B cell (primary cell): ENCODE data around the gene ALDH4A1. TPM values are rescaled to one million over a fixed set of nuclear protein-coding genes. Genes with fewer than 3 reads are reported as not detected.

ENCODE experiments used
- ATAC-seq: fragments of 200-7000 bp; cut with Tn5 transposase; one replicate; pipeline ENCODE4 v1.10.0; 2021; ENCODE audit warnings: low read depth, mild to moderate bottlenecking, moderate number of reproducible peaks, moderate library complexity
- CTCF ChIA-PET: fragments of 350-600 bp; sonication (Branson Sonifier 250); formaldehyde crosslinking; loops from one replicate; lab custom pipeline; 2021; ENCODE audit warnings: antibody characterized with exemption, inconsistent platforms; lab: Charles Lee
- POLR2A ChIA-PET: fragments of 350-600 bp; sonication (Branson Sonifier 250); formaldehyde crosslinking; loops from one replicate; lab custom pipeline; 2021; ENCODE audit warnings: antibody characterized with exemption; lab: Charles Lee
- DNase-seq: peaks from one replicate; pipeline ENCODE4 v3.0.0; 2013
- H2AFZ ChIP-seq: 2 replicates; pipeline ENCODE4 v1.6.1; 2012; ENCODE audit warnings: mild to moderate bottlenecking, low read depth, low read length; ENCODE audit not compliant: insufficient read depth, poor library complexity, severe bottlenecking
- H3K27ac ChIP-seq, 2 donors: 1 replicate in 1 of 2; 2 replicates in 1 of 2; pipeline ENCODE4 v1.5.1; 2012 to 2013; ENCODE audit warnings: low read length in 2 of 2, mild to moderate bottlenecking in 2 of 2, moderate library complexity in 1 of 2
- H3K27me3 ChIP-seq, 4 experiments: fragments of 200-600 bp in 1 of 4; sonication (generic) in 1 of 4; replicated peaks in 1 of 4; 1 replicate in 2 of 4; 2 replicates in 2 of 4; pipeline versions ENCODE4 v1.6.1 to v1.7.0; 2013 to 2016; ENCODE audit warnings: low read length in 3 of 4, mild to moderate bottlenecking in 2 of 4, mixed read lengths in 1 of 4, moderate library complexity in 1 of 4; ENCODE audit not compliant: insufficient read depth in 4 of 4, control insufficient read depth in 3 of 4; ENCODE audit errors: control extremely low read depth in 1 of 4
- H3K36me3 ChIP-seq, 2 experiments: replicated peaks in 1 of 2; 1 replicate in 1 of 2; 2 replicates in 1 of 2; pipeline versions ENCODE4 v1.6.1 to v1.7.1; 2013; ENCODE audit warnings: low read length in 1 of 2; ENCODE audit not compliant: insufficient read depth in 2 of 2, control insufficient read depth in 1 of 2; ENCODE audit errors: control extremely low read depth in 1 of 2, extremely low read depth in 1 of 2
- H3K4me1 ChIP-seq, 2 donors: fragments of 200-600 bp in 1 of 2; sonication (generic) in 1 of 2; 1 replicate in 1 of 2; 2 replicates in 1 of 2; pipeline versions ENCODE4 v1.5.1 to v1.6.1; 2013 to 2017; ENCODE audit warnings: low read length in 2 of 2; ENCODE audit not compliant: control insufficient read depth in 2 of 2, insufficient read depth in 2 of 2
- H3K4me2 ChIP-seq: replicated peaks from 2 replicates; pipeline ENCODE3; 2012; ENCODE audit warnings: mild to moderate bottlenecking, low read depth, low read length; ENCODE audit not compliant: poor library complexity, severe bottlenecking
- H3K4me3 ChIP-seq, 5 experiments: fragments of 200-600 bp in 1 of 5; sonication (generic) in 1 of 5; 1 replicate in 3 of 5; 2 replicates in 2 of 5; pipeline versions ENCODE4 v1.5.1 to v1.7.0; 2011 to 2016; ENCODE audit warnings: low read length in 4 of 5, mild to moderate bottlenecking in 4 of 5, low read depth in 2 of 5, control low read depth in 1 of 5, moderate library complexity in 1 of 5; ENCODE audit not compliant: insufficient read depth in 1 of 5; ENCODE audit errors: control extremely low read depth in 1 of 5, extremely low read depth in 1 of 5
- H3K79me2 ChIP-seq: fragments of 200-600 bp; sonication (generic); one replicate; pipeline ENCODE4 v1.6.0; 2016; ENCODE audit warnings: low read length; ENCODE audit not compliant: control insufficient read depth, insufficient read depth
- H3K9ac ChIP-seq: fragments of 200-600 bp; sonication (generic); 2 replicates; pipeline ENCODE4 v1.6.1; 2017; ENCODE audit warnings: mild to moderate bottlenecking, low read length, moderate library complexity
- H3K9me3 ChIP-seq, 3 donors: one replicate each; pipeline versions ENCODE4 v1.6.1 to v1.7.1; 2013; ENCODE audit warnings: low read length in 2 of 3; ENCODE audit not compliant: control insufficient read depth in 2 of 3, insufficient read depth in 1 of 3; ENCODE audit errors: control extremely low read depth in 1 of 3
- H4K20me1 ChIP-seq: 2 replicates; pipeline ENCODE4 v1.6.0; 2012; ENCODE audit warnings: mild to moderate bottlenecking, low read length; ENCODE audit not compliant: insufficient read depth, control insufficient read depth, poor library complexity, severe bottlenecking
- H3K27ac Mint-ChIP-seq: one replicate; pipeline ENCODE4 v1.8.0; 2021; ENCODE audit warnings: mixed read lengths
- H3K27me3 Mint-ChIP-seq: one replicate; pipeline ENCODE4 v1.8.0; 2021; ENCODE audit warnings: mixed read lengths
- H3K4me1 Mint-ChIP-seq: one replicate; pipeline ENCODE4 v1.8.0; 2021; ENCODE audit warnings: mixed read lengths
- H3K4me3 Mint-ChIP-seq: one replicate; pipeline ENCODE4 v1.8.0; 2021; ENCODE audit warnings: mixed read lengths
- H3K9me3 Mint-ChIP-seq: one replicate; pipeline ENCODE4 v1.8.0; 2022; ENCODE audit warnings: mixed read lengths; ENCODE audit not compliant: insufficient read depth
- CTCF ChIP-seq: fragments of 200-600 bp; IDR thresholded peaks from one replicate; pipeline ENCODE4 v1.8.0; 2022; ENCODE audit warnings: antibody characterized with exemption, mild to moderate bottlenecking
- EZH2 ChIP-seq: IDR thresholded peaks from 2 replicates; pipeline ENCODE4 v1.6.1; 2012; ENCODE audit warnings: borderline replicate concordance, low read depth, mild to moderate bottlenecking, moderate library complexity, low read length; ENCODE audit not compliant: insufficient read depth, poor library complexity, severe bottlenecking
- WGBS: methylation state at CpG from one replicate; pipeline ENCODE4 v1.1.5; 2013; ENCODE audit warnings: missing lambda C conversion rate; ENCODE audit not compliant: insufficient coverage; 5-methylcytosine and 5-hydroxymethylcytosine counted together
- intact Hi-C: fragments of 100-400 bp; cut with micrococcal nuclease; formaldehyde crosslinking; loops from one replicate; pipeline ENCODE4 v1.10.0; 2022
- polyA plus RNA-seq: library from polyadenylated mRNA; depleted of rRNA; stranded (reverse); fragments of >200 nt; gene quantifications from 2 replicates; pipeline ENCODE4 v1.2.3, GENCODE V29; 2012
- total RNA-seq, 2 donors: library from RNA; stranded (reverse); fragments of 120-200 nt in 1 of 2; gene quantifications; 1 replicate in 1 of 2; 2 replicates in 1 of 2; pipeline versions ENCODE4 v1.2.3 to v1.2.4, GENCODE V29; 2013 to 2022

Gene ALDH4A1
- total and polyA plus RNA-seq, 2 donors (not counting 1 experiment from before 2014, with no cell fraction given) = 2.7 to 3.4 TPM

DNA sequence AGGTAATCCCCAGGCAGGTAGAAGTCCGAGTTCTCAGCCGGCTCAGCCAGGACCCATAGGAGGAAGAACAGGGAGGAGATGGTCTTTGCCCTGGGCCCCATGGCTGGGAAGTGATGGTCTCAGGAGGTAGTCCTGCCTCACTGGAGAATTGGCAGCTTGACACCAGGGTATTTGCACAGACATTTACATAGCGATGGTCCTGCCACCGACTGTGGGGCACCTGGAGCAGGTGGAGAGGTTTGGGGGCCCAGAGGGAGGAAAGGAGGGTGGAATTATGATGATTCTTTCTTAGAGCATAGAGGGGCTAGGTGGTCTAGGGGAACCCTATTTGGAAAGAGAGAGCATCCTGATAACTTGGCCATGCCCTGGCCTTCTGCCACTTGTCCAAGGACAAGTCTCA lies 42.8 kb downstream of the ALDH4A1 start, which contains the start of gene TAS1R2:
TSS of gene TAS1R2 (minus strand) at position 101 of the 400 bp plus-strand sequence. CDS start at position 101, 0 bp downstream.
- intact Hi-C loops = no loop called here
- WGBS = 79% methylated on average over 4 of the region's 4 CpGs
- Mint-ChIP-seq H3K27me3 (peaks cover 15% of the 10 kb centered on the region), H3K27ac (no peak within 1 kb of the TSS), H3K4me3 (no peak within 1 kb of the TSS), H3K4me1 (no peaks in the 10 kb centered on the region), H3K9me3 (no peaks in the 10 kb centered on the region)
- Histone ChIP-seq H4K20me1 (no peaks in the 10 kb centered on the region), H3K36me3 (no peaks in the 10 kb centered on the region), H3K4me3 (no peak within 1 kb of the TSS), H3K4me1 (no peaks in the 10 kb centered on the region), H3K79me2 (no peaks in the 10 kb centered on the region), H3K9ac (no peak within 1 kb of the TSS), H2AFZ (no peak within 1 kb of the TSS), H3K9me3 (no peaks in the 10 kb centered on the region), H3K4me2 (no peak within 1 kb of the TSS), H3K27ac (no peak within 1 kb of the TSS), H3K27me3 (peaks cover 0 to 3% (median 1%) of the 10 kb centered on the region in 4 experiments)
- POLR2A ChIA-PET = no interaction called here
- TF ChIP-seq CTCF (no peak), EZH2 (no peak)
- CTCF ChIA-PET = no interaction called here
- ATAC-seq (no peak), DNase-seq (no peak)

GRCh38 chr1:18858070-18858688 lies 44.2 kb downstream of the ALDH4A1 start:
- no peak overlapping the region for H3K4me3 Mint-ChIP-seq
- POLR2A ChIA-PET = no interaction called here
- Histone ChIP-seq H3K4me3 (no peak overlapping the region), H3K4me2 (no peak overlapping the region), H2AFZ (no peak overlapping the region), H3K27ac (no peak overlapping the region), H3K4me1 (no peaks in the 10 kb centered on the region), H4K20me1 (no peaks in the 10 kb centered on the region), H3K36me3 (no peaks in the 10 kb centered on the region), H3K9me3 (no peaks in the 10 kb centered on the region), H3K9ac (no peak overlapping the region), H3K27me3 (peaks cover 0 to 3% (median 1%) of the 10 kb centered on the region in 4 experiments), H3K79me2 (no peaks in the 10 kb centered on the region)
- H3K27me3 Mint-ChIP-seq = peaks cover 15% of the 10 kb centered on the region
- intact Hi-C loops = no loop called here
- ATAC-seq = no peak
- CTCF ChIA-PET = no interaction called here
- no peaks in the 10 kb centered on the region for H3K4me1 Mint-ChIP-seq
- H3K9me3 Mint-ChIP-seq = no peaks in the 10 kb centered on the region
- 90% methylated on average over 7 of the region's 7 CpGs for WGBS
- H3K27ac Mint-ChIP-seq = no peak overlapping the region
- no peak for DNase-seq
- TF ChIP-seq CTCF (no peak), EZH2 (no peak)
